WTC11 (cell line): ENCODE results near the gene KIAA2012.

Source experiments
- CDX4 ChIP-seq: fragments of 250-450 bp; sonication (Bioruptor Pico); IDR thresholded peaks from 2 replicates; pipeline ENCODE4 v1.9.0; 2021; ENCODE audit warnings: moderate library complexity, mild to moderate bottlenecking, inconsistent platforms, borderline replicate concordance
- ELF4 ChIP-seq: sonication (generic); formaldehyde crosslinking; IDR thresholded peaks from 2 replicates; pipeline ENCODE4 v1.8.1; 2022; ENCODE audit warnings: low read depth, mild to moderate bottlenecking, moderate library complexity, missing genetic modification reagents
- ESRRA ChIP-seq: sonication (generic); formaldehyde crosslinking; IDR thresholded peaks from 2 replicates; pipeline ENCODE4 v1.8.1; 2022; ENCODE audit warnings: mild to moderate bottlenecking, missing genetic modification reagents, borderline replicate concordance
- FOXP1 ChIP-seq: sonication (generic); formaldehyde crosslinking; IDR thresholded peaks from 2 replicates; pipeline ENCODE4 v1.8.0; 2022; ENCODE audit warnings: missing genetic modification reagents, mild to moderate bottlenecking, moderate library complexity, borderline replicate concordance
- IRF1 ChIP-seq: sonication (generic); formaldehyde crosslinking; IDR thresholded peaks from 2 replicates; pipeline ENCODE4 v1.8.0; 2023; ENCODE audit warnings: missing genetic modification reagents
- MAX ChIP-seq: sonication (generic); formaldehyde crosslinking; IDR thresholded peaks from 2 replicates; pipeline ENCODE4 v1.8.0; 2022; ENCODE audit warnings: mild to moderate bottlenecking, missing genetic modification reagents
- SP1 ChIP-seq: sonication (generic); formaldehyde crosslinking; conservative IDR thresholded peaks from 2 replicates; pipeline ENCODE4 v1.8.1; 2022; ENCODE audit warnings: missing genetic modification reagents
- TCF7 ChIP-seq: sonication (generic); formaldehyde crosslinking; IDR thresholded peaks from 2 replicates; pipeline ENCODE4 v1.8.0; 2022; ENCODE audit warnings: mild to moderate bottlenecking, low read depth, missing genetic modification reagents, moderate library complexity
- ZNF232 ChIP-seq: sonication (generic); formaldehyde crosslinking; IDR thresholded peaks from 2 replicates; pipeline ENCODE4 v1.8.0; 2022; ENCODE audit warnings: mild to moderate bottlenecking, missing genetic modification reagents
- TF ChIP-seq, protein P1 (sequence below): fragments of 200-600 bp; IDR thresholded peaks from 2 replicates; pipeline ENCODE4 v1.8.0; 2022; ENCODE audit warnings: antibody characterized with exemption
- TF ChIP-seq, protein P2 (sequence below): sonication (generic); formaldehyde crosslinking; IDR thresholded peaks from 2 replicates; pipeline ENCODE4 v1.8.1; 2023; ENCODE audit warnings: mild to moderate bottlenecking, moderate library complexity, missing genetic modification reagents

- TF ChIP-seq, protein P1, sequence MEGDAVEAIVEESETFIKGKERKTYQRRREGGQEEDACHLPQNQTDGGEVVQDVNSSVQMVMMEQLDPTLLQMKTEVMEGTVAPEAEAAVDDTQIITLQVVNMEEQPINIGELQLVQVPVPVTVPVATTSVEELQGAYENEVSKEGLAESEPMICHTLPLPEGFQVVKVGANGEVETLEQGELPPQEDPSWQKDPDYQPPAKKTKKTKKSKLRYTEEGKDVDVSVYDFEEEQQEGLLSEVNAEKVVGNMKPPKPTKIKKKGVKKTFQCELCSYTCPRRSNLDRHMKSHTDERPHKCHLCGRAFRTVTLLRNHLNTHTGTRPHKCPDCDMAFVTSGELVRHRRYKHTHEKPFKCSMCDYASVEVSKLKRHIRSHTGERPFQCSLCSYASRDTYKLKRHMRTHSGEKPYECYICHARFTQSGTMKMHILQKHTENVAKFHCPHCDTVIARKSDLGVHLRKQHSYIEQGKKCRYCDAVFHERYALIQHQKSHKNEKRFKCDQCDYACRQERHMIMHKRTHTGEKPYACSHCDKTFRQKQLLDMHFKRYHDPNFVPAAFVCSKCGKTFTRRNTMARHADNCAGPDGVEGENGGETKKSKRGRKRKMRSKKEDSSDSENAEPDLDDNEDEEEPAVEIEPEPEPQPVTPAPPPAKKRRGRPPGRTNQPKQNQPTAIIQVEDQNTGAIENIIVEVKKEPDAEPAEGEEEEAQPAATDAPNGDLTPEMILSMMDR = no peak
- TF ChIP-seq IRF1 (CRISPR knock-in tag) = no peak
- TF ChIP-seq SP1 (CRISPR knock-in tag) = no peak
- no peak for TF ChIP-seq ZNF232
- TF ChIP-seq TCF7 (CRISPR knock-in tag) = no peak
- TF ChIP-seq, protein P2, sequence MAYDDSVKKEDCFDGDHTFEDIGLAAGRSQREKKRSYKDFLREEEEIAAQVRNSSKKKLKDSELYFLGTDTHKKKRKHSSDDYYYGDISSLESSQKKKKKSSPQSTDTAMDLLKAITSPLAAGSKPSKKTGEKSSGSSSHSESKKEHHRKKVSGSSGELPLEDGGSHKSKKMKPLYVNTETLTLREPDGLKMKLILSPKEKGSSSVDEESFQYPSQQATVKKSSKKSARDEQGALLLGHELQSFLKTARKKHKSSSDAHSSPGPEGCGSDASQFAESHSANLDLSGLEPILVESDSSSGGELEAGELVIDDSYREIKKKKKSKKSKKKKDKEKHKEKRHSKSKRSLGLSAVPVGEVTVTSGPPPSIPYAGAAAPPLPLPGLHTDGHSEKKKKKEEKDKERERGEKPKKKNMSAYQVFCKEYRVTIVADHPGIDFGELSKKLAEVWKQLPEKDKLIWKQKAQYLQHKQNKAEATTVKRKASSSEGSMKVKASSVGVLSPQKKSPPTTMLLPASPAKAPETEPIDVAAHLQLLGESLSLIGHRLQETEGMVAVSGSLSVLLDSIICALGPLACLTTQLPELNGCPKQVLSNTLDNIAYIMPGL = no peak
- TF ChIP-seq CDX4 (CRISPR knock-in tag) = no peak
- TF ChIP-seq ELF4 (CRISPR knock-in tag) = no peak
- no peak for TF ChIP-seq ESRRA
- no peak for TF ChIP-seq FOXP1 (CRISPR knock-in tag)
- no peak for TF ChIP-seq MAX (CRISPR knock-in tag)
Observed at GRCh38 chr2:202133909-202134265, 60.8 kb downstream of the KIAA2012 start.
